Lower leg skin (tissue), 3 donors: Measurements from ENCODE around the gene NFIL3.

Experiments used
- POLR2A ChIP-seq, 2 donors: fragments of 450-650 bp; IDR thresholded peaks; one replicate each; pipeline ENCODE4 v1.6.1; 2016 to 2017; ENCODE audit warnings: antibody characterized with exemption in 2 of 2, mild to moderate bottlenecking in 1 of 2, moderate library complexity in 1 of 2
- TF ChIP-seq, protein P1 (sequence below), 3 donors: fragments of 450-650 bp; IDR thresholded peaks; one replicate each; pipeline ENCODE4 v1.5.1; 2016; ENCODE audit warnings: antibody characterized with exemption in 3 of 3, mild to moderate bottlenecking in 3 of 3, moderate library complexity in 2 of 3

DNA sequence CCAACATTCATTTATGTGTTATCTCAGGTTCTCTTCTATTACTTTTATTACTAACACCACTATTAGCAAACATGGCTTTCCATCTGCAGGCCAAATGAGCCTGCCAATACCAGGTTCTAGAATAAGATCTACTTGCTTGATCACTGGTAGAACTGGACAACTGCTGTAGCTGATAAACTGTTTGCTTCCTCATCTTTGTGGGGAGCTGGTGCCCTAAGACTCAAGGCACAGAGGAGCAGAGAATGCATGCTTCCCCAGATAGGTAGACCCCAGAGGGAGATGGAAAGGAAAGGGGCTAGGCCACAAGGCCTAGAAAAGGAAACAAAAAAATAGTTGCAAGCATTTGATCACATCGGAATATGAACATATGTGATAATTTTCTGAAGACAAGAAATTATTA is 31.2 kb downstream of the NFIL3 start:
- TF ChIP-seq, protein P1, sequence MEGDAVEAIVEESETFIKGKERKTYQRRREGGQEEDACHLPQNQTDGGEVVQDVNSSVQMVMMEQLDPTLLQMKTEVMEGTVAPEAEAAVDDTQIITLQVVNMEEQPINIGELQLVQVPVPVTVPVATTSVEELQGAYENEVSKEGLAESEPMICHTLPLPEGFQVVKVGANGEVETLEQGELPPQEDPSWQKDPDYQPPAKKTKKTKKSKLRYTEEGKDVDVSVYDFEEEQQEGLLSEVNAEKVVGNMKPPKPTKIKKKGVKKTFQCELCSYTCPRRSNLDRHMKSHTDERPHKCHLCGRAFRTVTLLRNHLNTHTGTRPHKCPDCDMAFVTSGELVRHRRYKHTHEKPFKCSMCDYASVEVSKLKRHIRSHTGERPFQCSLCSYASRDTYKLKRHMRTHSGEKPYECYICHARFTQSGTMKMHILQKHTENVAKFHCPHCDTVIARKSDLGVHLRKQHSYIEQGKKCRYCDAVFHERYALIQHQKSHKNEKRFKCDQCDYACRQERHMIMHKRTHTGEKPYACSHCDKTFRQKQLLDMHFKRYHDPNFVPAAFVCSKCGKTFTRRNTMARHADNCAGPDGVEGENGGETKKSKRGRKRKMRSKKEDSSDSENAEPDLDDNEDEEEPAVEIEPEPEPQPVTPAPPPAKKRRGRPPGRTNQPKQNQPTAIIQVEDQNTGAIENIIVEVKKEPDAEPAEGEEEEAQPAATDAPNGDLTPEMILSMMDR (IDR thresholded peaks at IDR 0.05), result no peak
- TF ChIP-seq POLR2A (IDR thresholded peaks at IDR 0.05), result no peak
